Measurements from ENCODE around the gene HPCAL4. TPM values are rescaled to one million over a fixed set of nuclear protein-coding genes. Genes with fewer than 3 reads are reported as not detected.

Gene HPCAL4
- total RNA-seq, 1 donor from 2014 or later: not detected

- DNase-seq (ENCODE audit: low spot score): no peak
Observed at GRCh38 chr1:39676948-39677548, 14.2 kb downstream of the HPCAL4 start.

GRCh38 chr1:39675220-39675619 is 16.0 kb downstream of the HPCAL4 start:
- DNase-seq (ENCODE audit: low spot score): no peak

- DNase-seq (ENCODE audit: low spot score): no peak
Observed at GRCh38 chr1:39673215-39673614, 18.0 kb downstream of the HPCAL4 start.

- DNase-seq (ENCODE audit: low spot score): no peak
Observed at GRCh38 chr1:39672551-39672947, 18.7 kb downstream of the HPCAL4 start.

GRCh38 chr1:39671793-39672550 is 19.3 kb downstream of the HPCAL4 start, which contains the start of gene NT5C1A:
Gene NT5C1A (minus strand): TSS chr1:39672107. CDS start chr1:39672038, 69 bp downstream.
- no peak for DNase-seq (ENCODE audit: low spot score)

GRCh38 chr1:39671433-39671792 is 19.8 kb downstream of the HPCAL4 start:
- no peak for DNase-seq (ENCODE audit: low spot score)

GRCh38 chr1:39670689-39671088 is 20.5 kb downstream of the HPCAL4 start:
- DNase-seq (ENCODE audit: low spot score): no peak

- no peak for DNase-seq (ENCODE audit: low spot score)
Observed at GRCh38 chr1:39668894-39669293, 22.3 kb downstream of the HPCAL4 start.

GRCh38 chr1:39668111-39668510 is 23.1 kb downstream of the HPCAL4 start:
- no peak for DNase-seq (ENCODE audit: low spot score)

GRCh38 chr1:39666772-39667171 is 24.5 kb downstream of the HPCAL4 start:
- DNase-seq (ENCODE audit: low spot score): no peak

- DNase-seq (ENCODE audit: low spot score): no peak
Observed at GRCh38 chr1:39663559-39663958, 27.7 kb downstream of the HPCAL4 start.

GRCh38 chr1:39662861-39663260 is 28.4 kb downstream of the HPCAL4 start:
- DNase-seq (ENCODE audit: low spot score): no peak

- no peak for DNase-seq (ENCODE audit: low spot score)
Observed at GRCh38 chr1:39659538-39659937, 31.7 kb downstream of the HPCAL4 start.

GRCh38 chr1:39659110-39659509 is 32.1 kb downstream of the HPCAL4 start:
- no peak for DNase-seq (ENCODE audit: low spot score)

GRCh38 chr1:39657923-39658485 is 33.2 kb downstream of the HPCAL4 start:
- no peak for DNase-seq (ENCODE audit: low spot score)

GRCh38 chr1:39657402-39657801 is 33.8 kb downstream of the HPCAL4 start:
- no peak for DNase-seq (ENCODE audit: low spot score)

GRCh38 chr1:39656391-39656790 is 34.8 kb downstream of the HPCAL4 start:
- DNase-seq (ENCODE audit: low spot score): no peak

GRCh38 chr1:39655578-39656268 is 35.5 kb downstream of the HPCAL4 start:
- DNase-seq (ENCODE audit: low spot score): no peak

- DNase-seq (ENCODE audit: low spot score): no peak
Observed at GRCh38 chr1:39654291-39654690, 36.9 kb downstream of the HPCAL4 start.

GRCh38 chr1:39653546-39654031 is 37.6 kb downstream of the HPCAL4 start:
- peak; percentile 77 for DNase-seq (ENCODE audit: low spot score)

- DNase-seq (ENCODE audit: low spot score): no peak
Observed at GRCh38 chr1:39652554-39652953, 38.7 kb downstream of the HPCAL4 start.

- DNase-seq (ENCODE audit: low spot score): no peak
Observed at GRCh38 chr1:39652105-39652504, 39.1 kb downstream of the HPCAL4 start.
